Left lung (tissue), 10 donors: Measurements from ENCODE around the gene SPATA20. TPM values are rescaled to one million over a fixed set of nuclear protein-coding genes. Genes with fewer than 3 reads are reported as not detected.

Experiments used
- ATAC-seq: fragments of 200-7000 bp; cut with Tn5 transposase; one replicate; pipeline ENCODE4 v1.9.1; 2020; ENCODE audit warnings: moderate library complexity
- DNase-seq, 4 donors: peaks; one replicate each; pipeline ENCODE4 v3.0.0-alpha.2; 2013 to 2020
- H3K27ac ChIP-seq, 2 donors: fragments of 200-600 bp; sonication (generic) in 1 of 2; one replicate each; pipeline versions ENCODE4 v1.5.0 to v1.8.0; 2020 to 2021
- H3K27me3 ChIP-seq, 2 donors: fragments of 200-600 bp; sonication (generic) in 1 of 2; one replicate each; pipeline versions ENCODE4 v1.5.0 to v1.8.0; 2020 to 2021
- H3K36me3 ChIP-seq, 2 donors: fragments of 200-600 bp; sonication (generic) in 1 of 2; one replicate each; pipeline versions ENCODE4 v1.5.0 to v1.8.0; 2020 to 2021
- H3K4me1 ChIP-seq, 2 donors: fragments of 200-600 bp; one replicate each; pipeline ENCODE4 v1.8.0; 2021
- H3K4me3 ChIP-seq, 2 donors: fragments of 200-600 bp; sonication (generic) in 1 of 2; one replicate each; pipeline versions ENCODE4 v1.5.0 to v1.8.0; 2020 to 2021; ENCODE audit warnings: mild to moderate bottlenecking in 1 of 2
- H3K9me3 ChIP-seq, 2 donors: fragments of 200-600 bp; sonication (generic) in 1 of 2; one replicate each; pipeline versions ENCODE4 v1.5.0 to v1.8.0; 2020 to 2021
- CTCF ChIP-seq, 2 donors: fragments of 200-600 bp; sonication (generic) in 1 of 2; IDR thresholded peaks; one replicate each; pipeline versions ENCODE4 v1.5.0 to v1.8.0; 2021; ENCODE audit warnings: antibody characterized with exemption in 2 of 2
- intact Hi-C, 2 donors: fragments of 100-400 bp; cut with DNase I; formaldehyde crosslinking; loops; one replicate each; pipeline versions ENCODE4 v1.11.2 to v1.14.2; 2022
- polyA plus RNA-seq, 6 donors: library from polyadenylated mRNA; unstranded; fragments of 120-200 nt; gene quantifications; one replicate each; pipeline ENCODE4 v1.2.1, GENCODE V29; 2013; ENCODE audit not compliant: insufficient read length in 6 of 6
- total RNA-seq, 2 donors: library from RNA; stranded (reverse); fragmentation: NEBNext Ultra II Directional; extraction: Animal tissue kit (Norgen Biotek cat#: 25700); gene quantifications; one replicate each; pipeline ENCODE4 v1.2.1, GENCODE V29; 2021
- donor health status: DM: no; HTN: yes; CAD: no.
- donor health status: DM: no; HTN: no; CAD: no.

The SPATA20 gene
- total and polyA plus RNA-seq, 8 donors: 37.6 to 60.5 (median 47.7) TPM

- DNase-seq: no peak
- H3K27ac ChIP-seq: no peak overlapping the region
Observed at GRCh38 chr17:50570528-50570927, 23.6 kb downstream of the SPATA20 start.

GRCh38 chr17:50571681-50572080, 24.7 kb downstream of the SPATA20 start:
- no peaks in the 10 kb centered on the region for H3K4me1 ChIP-seq
- DNase-seq: no peak
- TF ChIP-seq CTCF (IDR thresholded peaks at IDR 0.05): no peak
- H3K36me3 ChIP-seq: no peaks in the 10 kb centered on the region
- ATAC-seq: no peak
- H3K4me3 ChIP-seq: no peak overlapping the region
- no peak overlapping the region for H3K27ac ChIP-seq
- peaks cover 0 to 14% of the 10 kb centered on the region in 2 donors for H3K27me3 ChIP-seq
- intact Hi-C loops: no loop called here
- H3K9me3 ChIP-seq: no peaks in the 10 kb centered on the region

More at GRCh38 chr17:50570528-50570927, 23.6 kb downstream of the SPATA20 start:
- intact Hi-C loops: no loop called here
- no peak for TF ChIP-seq CTCF (IDR thresholded peaks at IDR 0.05)
- Histone ChIP-seq H3K4me1 (no peaks in the 10 kb centered on the region), H3K9me3 (no peaks in the 10 kb centered on the region), H3K36me3 (no peaks in the 10 kb centered on the region), H3K4me3 (no peak overlapping the region), H3K27me3 (peaks cover 0 to 24% of the 10 kb centered on the region in 2 donors)
- ATAC-seq: no peak

GRCh38 chr17:50572541-50572940, 25.6 kb downstream of the SPATA20 start:
- intact Hi-C loops: no loop called here
- Histone ChIP-seq H3K4me3 (no peak overlapping the region), H3K4me1 (no peaks in the 10 kb centered on the region), H3K27me3 (peaks cover 0 to 14% of the 10 kb centered on the region in 2 donors), H3K27ac (no peak overlapping the region), H3K36me3 (no peaks in the 10 kb centered on the region), H3K9me3 (no peaks in the 10 kb centered on the region)
- DNase-seq: no peak
- TF ChIP-seq CTCF (IDR thresholded peaks at IDR 0.05): no peak
- no peak for ATAC-seq

GRCh38 chr17:50573866-50574611, 27.1 kb downstream of the SPATA20 start:
- H3K4me3 ChIP-seq: no peak overlapping the region
- TF ChIP-seq CTCF (IDR thresholded peaks at IDR 0.05): no peak

GRCh38 chr17:50575581-50576210, 28.7 kb downstream of the SPATA20 start:
- no peak overlapping the region for H3K4me3 ChIP-seq
- peaks cover 0 to 39% of the 10 kb centered on the region in 2 donors for H3K27me3 ChIP-seq
- no peaks in the 10 kb centered on the region for H3K36me3 ChIP-seq
- intact Hi-C loops: no loop called here
- TF ChIP-seq CTCF (IDR thresholded peaks at IDR 0.05): no peak
- no peaks in the 10 kb centered on the region for H3K4me1 ChIP-seq
- DNase-seq (no peak), ATAC-seq (no peak)
- H3K27ac ChIP-seq: no peak overlapping the region
- H3K9me3 ChIP-seq: no peaks in the 10 kb centered on the region

More at GRCh38 chr17:50573866-50574611, 27.1 kb downstream of the SPATA20 start:
- DNase-seq: no peak
- intact Hi-C loops: no loop called here
- Histone ChIP-seq H3K27me3 (peaks cover 0 to 23% of the 10 kb centered on the region in 2 donors), H3K9me3 (no peaks in the 10 kb centered on the region), H3K27ac (no peak overlapping the region), H3K36me3 (no peaks in the 10 kb centered on the region), H3K4me1 (no peaks in the 10 kb centered on the region)
- ATAC-seq: no peak
